NCI-H2107 treated with DMSO at 0.1 percent for 48 hours (cell line): ENCODE measurements around the gene BLVRA.

Experiments used
- DNase-seq: peaks from one replicate; lab custom pipeline; 2025; ENCODE audit not compliant: unreplicated experiment; lab: John Stamatoyannopoulos, UW

The BLVRA gene

DNA sequence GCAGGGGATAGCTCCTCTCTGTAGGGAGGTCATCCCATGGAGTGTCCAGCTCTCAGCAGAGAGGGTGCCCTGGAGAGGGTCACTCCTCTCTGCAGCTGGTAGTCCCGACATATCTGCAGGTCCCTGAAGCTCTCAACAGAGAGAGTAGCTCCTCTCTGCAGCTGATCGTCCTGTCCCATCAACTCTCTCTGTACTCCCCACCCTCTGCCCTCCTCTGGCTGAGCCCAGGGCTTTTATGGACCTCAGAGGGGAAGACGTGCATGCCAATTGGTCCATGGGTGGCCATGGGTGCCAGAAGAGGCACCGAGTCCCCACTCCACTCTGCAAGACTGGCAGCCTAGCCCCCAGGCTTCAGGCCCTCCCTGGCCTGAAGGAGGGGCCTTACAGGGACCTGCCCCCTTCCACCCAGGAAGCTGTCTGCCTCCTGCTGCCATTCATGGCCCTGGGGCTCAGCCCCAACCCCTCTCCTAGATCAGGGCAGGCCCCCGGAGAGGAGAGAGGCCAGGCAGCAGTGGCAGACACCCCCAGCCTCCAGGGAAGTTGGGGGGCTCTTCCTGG lies 9.0 kb upstream of the BLVRA start:
- no peak for DNase-seq

DNA sequence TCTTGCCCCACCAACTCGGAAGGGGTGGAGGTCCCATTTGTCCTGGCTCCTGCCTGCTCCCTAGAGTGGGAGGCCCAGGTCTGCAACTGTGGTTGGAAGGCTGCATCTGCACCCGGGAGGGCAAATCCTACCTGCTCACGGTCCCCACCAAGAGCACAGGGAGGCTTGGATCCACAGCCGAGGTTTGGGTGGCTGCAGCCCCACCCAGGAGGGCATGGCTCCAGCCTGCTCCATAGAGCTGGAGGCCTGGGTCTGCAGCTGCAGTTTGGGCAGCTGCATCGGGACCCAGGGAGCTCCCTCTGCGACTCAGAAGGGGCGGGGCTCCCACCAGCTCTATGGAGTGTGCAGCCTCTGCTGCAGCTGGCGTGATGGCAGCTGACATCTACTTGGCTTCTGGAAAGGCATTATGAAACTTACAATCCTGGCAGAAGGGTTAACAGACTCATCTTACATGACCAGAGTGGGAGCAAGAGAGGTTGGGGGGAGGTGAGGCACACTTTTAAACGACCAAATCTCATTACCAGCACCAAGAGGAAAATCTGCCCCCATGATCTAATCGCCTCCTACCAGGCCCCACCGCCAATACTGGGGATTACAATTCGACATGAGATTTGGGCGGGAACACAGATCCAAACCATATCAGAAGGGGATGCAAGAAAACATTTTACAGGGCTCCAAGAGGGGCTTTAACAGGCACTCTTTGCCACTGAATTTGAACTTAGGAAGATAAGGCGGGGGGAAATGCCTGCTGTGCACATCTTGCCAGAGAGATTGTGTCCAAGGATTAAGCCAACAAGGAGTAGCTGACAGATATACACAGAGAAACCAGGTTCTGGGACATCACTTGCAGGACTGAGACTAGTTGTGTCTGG lies 8.2 kb upstream of the BLVRA start:
- DNase-seq, result no peak

DNA sequence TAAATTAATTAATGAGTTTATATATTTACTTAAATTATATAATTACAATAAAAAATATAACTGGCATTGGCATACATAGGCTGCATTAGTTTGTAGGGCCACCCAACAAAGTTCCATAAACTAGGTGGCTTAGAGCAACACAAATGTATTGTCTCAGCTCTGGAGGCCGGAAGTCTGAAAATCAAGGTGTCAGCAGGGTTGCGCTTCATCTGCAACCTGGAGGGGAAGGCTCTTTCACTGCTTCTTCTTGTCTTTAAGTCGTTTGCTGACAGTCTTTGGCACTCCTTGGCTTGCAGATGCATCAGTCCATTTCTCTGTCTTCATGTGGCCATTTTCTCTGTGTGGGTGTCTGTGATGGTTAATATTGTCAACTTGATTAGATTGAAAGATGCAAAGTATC lies 6.1 kb upstream of the BLVRA start:
- no peak for DNase-seq

GRCh38 chr7:43753271-43753810 lies 5.1 kb upstream of the BLVRA start:
- no peak for DNase-seq

GRCh38 chr7:43753843-43754242 lies 4.6 kb upstream of the BLVRA start:
- no peak for DNase-seq

- DNase-seq, result no peak
These were observed 3.9 kb upstream of the BLVRA start for GRCh38 chr7:43754596-43754995.

DNA sequence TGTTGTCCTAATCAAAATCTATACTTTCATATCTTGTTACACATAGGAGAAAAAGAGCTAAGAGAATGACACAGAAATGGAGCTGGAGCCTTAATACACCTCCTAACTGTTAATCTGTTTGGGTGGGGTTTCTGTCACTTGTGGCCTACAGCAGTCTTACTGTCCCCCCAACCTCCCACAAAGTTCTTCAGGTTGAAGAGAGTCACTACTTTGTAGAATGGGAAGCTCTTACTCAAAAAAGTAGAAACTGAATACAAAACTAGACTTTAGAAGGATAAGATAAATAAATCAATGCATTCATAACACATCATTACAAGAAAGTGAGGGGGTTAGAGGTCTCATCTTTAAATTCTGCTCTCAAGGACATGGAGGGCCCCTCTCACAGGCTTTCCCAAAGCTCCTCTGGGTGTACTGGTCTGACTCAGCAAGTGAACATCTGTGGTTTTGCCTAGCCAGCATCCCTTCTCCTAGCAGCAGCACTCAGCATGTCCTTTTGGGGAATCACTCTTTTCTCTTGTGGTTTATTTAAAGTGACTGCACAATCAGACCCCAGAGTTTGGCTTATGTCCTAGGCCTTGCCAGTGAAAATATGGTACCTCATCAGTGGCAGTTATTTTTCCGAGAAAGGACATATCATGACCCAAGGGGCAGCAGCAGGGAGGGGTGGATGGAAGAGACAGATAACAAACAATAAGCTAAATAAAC lies 2.0 kb upstream of the BLVRA start:
- peak; percentile 6 for DNase-seq

- DNase-seq, result no peak
These were observed 1.3 kb upstream of the BLVRA start for GRCh38 chr7:43757073-43757720.

DNA sequence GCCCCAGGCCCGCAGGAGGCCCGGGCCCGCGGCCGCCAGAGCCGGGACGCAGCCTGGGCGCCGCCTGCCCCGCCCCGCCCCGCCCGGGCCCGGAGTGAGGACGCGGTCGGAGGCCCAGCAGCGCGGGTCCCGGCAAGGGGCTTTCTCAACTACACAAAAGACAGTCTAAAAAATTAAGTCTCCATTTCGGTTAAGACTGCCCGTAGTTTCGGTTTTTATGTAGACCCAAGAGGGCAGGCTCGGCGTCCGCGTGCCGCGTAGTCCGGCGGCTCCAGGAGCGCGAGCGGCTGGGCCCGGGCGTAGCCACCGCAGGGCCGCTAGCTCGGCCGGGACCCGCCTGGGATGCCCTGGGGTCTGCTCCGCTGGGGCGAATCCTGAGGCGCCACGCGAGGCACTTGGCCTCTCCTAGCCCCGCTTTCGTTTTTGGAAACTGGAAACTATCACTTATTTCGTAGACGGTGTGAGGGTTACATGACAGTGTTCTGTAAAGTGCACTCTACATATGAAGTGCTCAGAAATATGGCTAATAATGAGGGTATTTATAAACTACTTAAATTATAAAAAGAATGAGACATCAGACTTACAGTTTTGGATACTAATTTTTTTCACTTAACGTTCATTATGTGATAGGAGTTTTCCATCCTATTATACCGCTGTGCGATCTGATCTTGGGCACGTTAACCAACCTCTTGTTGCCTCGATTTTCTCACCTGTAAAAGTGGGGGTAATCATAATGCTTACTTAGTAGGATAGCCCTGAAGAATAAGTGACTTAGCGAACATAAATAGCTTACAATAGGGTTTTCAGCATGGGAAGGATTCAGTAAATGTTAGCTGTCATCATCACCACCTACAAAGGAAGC lies 573 bp downstream of the BLVRA start:
- peak; percentile 43 for DNase-seq

DNA sequence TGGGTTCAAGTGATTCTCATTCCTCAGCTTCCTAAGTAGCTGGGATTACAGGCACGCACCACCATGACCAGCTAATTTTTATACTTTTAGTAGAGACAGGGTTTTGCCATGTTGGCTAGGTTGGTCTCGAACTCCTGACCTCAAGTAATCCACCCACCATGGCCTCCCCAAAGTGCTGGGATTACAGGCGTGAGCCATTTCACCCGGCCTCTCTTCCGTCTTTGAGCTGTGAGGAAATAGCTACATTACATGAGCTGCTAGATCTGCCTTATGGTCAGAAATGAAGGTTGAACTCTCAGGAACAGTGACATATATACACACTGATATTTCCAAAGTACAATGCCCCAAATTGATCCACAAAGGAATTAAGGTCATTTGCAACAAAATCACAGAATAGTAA lies 2.4 kb downstream of the BLVRA start:
- DNase-seq, result no peak

GRCh38 chr7:43761382-43761781 lies 2.9 kb downstream of the BLVRA start:
- DNase-seq, result no peak

DNA sequence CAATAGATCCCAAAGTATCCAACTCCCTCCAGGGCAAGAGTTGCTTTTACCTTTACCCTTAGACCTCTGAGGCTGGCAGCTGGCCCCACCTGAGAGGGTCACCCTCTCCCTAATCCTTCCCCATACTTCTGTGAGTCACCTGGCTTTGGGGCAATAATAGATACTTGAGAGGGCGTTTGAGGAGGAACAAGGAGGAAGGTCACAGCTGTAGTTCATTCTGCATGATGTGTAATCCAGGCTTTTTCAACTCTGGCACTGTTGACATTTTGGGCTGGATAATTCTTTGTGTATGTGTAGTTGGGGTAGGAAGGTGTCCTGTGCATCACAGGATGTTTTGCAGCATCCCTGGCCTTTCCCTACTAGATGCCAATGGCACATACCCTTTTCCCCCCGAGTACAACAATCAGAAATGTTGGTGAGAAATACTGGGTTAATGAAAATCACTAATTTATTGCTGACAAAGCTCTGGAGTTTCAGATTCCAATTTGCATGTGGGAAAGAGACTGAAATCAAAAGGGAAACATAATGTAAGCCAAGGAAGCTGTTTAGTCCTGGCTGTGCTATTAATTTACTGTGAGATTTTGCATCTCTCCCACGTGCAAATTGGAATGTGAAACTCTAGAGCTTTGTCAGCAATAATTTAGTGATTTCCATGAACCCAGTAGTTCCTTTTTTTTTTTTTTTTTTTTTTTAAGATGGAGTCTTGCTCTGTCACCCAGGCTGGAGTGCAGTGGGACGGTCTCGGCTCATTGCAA lies 3.6 kb downstream of the BLVRA start:
- no peak for DNase-seq

DNA sequence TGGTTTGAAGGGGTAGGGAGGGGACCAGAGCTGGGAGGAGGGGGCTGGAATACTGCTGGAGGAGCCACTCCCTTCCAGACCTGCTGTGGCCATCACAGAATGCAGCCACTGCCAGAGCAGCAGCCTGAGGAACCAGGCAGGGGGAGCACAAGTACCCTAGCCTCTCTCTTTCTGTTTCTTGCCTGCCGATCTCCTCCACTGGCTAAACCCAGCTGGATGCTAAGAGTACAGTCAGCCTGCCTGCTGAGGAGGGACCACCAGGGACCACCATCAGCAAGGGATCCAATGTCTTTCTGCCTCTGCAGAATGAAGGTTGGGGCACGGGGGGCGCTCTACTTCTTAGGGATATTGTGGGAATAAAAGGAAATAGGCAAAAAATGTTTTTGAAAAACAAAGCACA lies 4.7 kb downstream of the BLVRA start:
- DNase-seq, result no peak

GRCh38 chr7:43764039-43764761 lies 5.7 kb downstream of the BLVRA start:
- DNase-seq, result peak; percentile 75

DNA sequence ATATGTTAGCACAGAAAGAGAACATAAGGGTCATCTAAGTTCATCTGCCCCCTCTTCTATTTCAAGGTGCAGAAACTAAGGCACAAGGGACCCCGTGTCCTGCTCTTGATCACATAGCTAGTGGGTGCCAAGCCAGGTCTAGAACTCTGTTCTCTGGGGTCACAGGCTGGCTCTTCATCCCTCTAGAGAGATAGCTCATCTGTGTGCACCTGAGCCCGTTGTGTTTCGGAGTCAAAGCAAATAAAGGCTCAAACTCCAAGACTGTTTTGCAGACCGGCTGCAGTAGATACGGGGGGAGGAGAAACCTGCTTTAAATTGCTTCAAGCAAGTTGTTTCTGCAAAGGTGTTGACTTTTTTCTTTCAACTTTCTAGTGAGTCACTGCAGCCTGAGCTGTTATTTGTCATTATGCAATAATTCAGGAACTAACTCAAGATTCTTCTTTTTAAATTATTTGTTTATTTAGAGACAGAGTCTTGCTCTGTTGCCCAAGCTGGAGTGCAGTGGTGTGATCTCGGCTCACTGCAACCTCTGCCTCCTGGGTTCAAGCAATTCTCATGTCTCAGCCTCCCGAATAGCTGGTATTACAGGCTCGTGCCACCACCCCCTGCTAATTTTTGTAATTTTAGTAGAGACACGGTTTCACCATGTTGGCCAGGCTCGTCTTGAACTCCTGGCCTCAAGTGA lies 6.5 kb downstream of the BLVRA start:
- DNase-seq, result no peak

DNA sequence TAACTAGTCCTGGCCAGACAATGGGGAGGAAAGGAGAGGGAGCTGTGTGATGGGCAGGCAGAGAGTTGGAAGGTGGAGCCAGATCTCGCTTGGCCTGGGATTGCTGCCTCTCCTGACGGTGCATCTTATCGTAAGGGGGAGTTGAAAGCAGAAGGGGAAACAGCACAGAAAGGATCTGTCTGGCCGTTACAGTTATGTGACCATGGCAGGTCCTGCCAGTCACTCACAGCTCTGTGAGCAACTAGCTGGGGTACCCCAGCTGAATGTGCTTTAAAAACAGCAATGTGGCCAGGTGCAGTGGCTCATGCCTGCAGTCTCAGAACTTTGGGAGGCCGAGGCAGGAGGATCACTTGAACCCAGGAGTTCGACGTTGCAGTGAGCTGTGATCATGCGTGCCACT lies 8.1 kb downstream of the BLVRA start:
- DNase-seq, result no peak

- DNase-seq, result no peak
These were observed 8.8 kb downstream of the BLVRA start for GRCh38 chr7:43767311-43767710.

DNA sequence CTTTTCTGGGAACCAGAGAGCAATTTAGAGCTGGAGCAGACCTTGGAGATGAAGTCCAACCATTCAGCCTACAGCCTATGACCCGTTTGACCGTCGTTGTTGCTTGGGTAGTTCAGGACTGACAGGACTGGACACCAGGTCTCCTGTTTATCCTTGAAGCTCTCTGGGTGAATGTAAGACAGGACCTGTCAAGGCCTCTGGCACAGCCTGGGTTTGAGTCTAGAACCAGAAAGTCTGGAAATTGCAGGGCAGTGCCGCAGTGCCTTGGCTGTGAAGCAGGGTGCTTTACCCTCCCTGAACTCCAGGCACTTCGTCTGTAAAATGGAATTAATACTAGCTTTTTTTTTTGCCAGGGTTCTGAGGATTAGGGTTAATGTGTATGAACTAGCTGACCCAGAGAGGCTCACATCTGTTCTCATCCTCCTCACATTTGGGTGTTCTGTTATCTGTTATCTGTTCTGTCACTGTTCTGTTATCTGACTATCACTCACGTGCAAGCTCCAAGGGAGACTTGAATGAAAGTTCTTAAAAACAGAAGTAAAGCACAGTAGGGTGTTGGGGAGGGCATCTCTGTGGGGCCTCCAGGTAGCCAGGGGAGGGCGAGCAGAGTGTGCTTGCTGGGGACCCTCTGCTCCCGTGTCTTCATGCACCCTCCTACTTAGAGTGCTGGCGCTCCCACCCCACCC lies 9.9 kb downstream of the BLVRA start:
- no peak for DNase-seq
